MCF 10A (cell line): ENCODE results near the gene CDYL. TPM values are rescaled to one million over a fixed set of nuclear protein-coding genes. Genes with fewer than 3 reads are reported as not detected.

Experiments
- BruUV-seq: library from RNA; stranded (reverse); fragments of 400-500 nt; replicated peaks from 2 replicates; lab custom pipeline; 2021; lab: Mats Ljungman, UMichigan
- CTCF ChIA-PET: fragments of 300-600 bp; sonication (Branson Sonifier 250); formaldehyde crosslinking; extraction: SDS; loops from one replicate; lab custom pipeline; 2021; ENCODE audit warnings: antibody characterized with exemption, inconsistent platforms; lab: Yijun Ruan, JAX
- POLR2A ChIA-PET: fragments of 300-600, 350-650 bp; sonication (Branson Sonifier 250); formaldehyde crosslinking; extraction: SDS; loops from one replicate; lab custom pipeline; 2020; ENCODE audit warnings: antibody characterized with exemption, inconsistent platforms; lab: Yijun Ruan, JAX
- DNase-seq: peaks from one replicate; pipeline ENCODE4 v3.0.0-alpha.2; 2018; ENCODE audit not compliant: unreplicated experiment
- H3K27ac Mint-ChIP-seq: one replicate; pipeline ENCODE4 v1.8.0; 2022; ENCODE audit warnings: mild to moderate bottlenecking, low read depth, mixed read lengths; ENCODE audit not compliant: unreplicated experiment
- H3K27me3 Mint-ChIP-seq: one replicate; pipeline ENCODE4 v1.8.0; 2022; ENCODE audit warnings: mixed read lengths; ENCODE audit not compliant: insufficient read depth, unreplicated experiment
- H3K36me3 Mint-ChIP-seq: one replicate; pipeline ENCODE4 v1.8.0; 2022; ENCODE audit warnings: mild to moderate bottlenecking, moderate library complexity, mixed read lengths; ENCODE audit not compliant: insufficient read depth, unreplicated experiment
- H3K4me1 Mint-ChIP-seq: one replicate; pipeline ENCODE4 v1.8.0; 2022; ENCODE audit warnings: mixed read lengths; ENCODE audit not compliant: insufficient read depth, unreplicated experiment
- H3K4me3 Mint-ChIP-seq: one replicate; pipeline ENCODE4 v1.8.0; 2022; ENCODE audit warnings: mild to moderate bottlenecking, moderate library complexity, mixed read lengths; ENCODE audit not compliant: unreplicated experiment
- H3K9me3 Mint-ChIP-seq: one replicate; pipeline ENCODE4 v1.8.0; 2022; ENCODE audit warnings: mixed read lengths; ENCODE audit not compliant: unreplicated experiment
- CTCF ChIP-seq: fragments of 200-600 bp; IDR thresholded peaks from one replicate; pipeline ENCODE4 v1.8.0; 2022; ENCODE audit warnings: antibody characterized with exemption, mild to moderate bottlenecking; ENCODE audit not compliant: unreplicated experiment
- intact Hi-C: fragments of 100-400 bp; cut with micrococcal nuclease; formaldehyde crosslinking; loops from 2 replicates; pipeline ENCODE4 v1.14.1; 2022
- total RNA-seq: library from RNA; stranded (reverse); gene quantifications from 2 replicates; pipeline ENCODE4 v1.2.3, GENCODE V29; 2022

Gene CDYL
- total RNA-seq, 1 experiment from 2014 or later, result 48.9 TPM

GRCh38 chr6:4958624-4959023 is 182.4 kb downstream of the CDYL start:
- Mint-ChIP-seq H3K4me1 (no peaks in the 10 kb centered on the region), H3K4me3 (no peak overlapping the region), H3K36me3 (peaks cover 10% of the 10 kb centered on the region), H3K27ac (no peak overlapping the region), H3K27me3 (no peaks in the 10 kb centered on the region), H3K9me3 (no peaks in the 10 kb centered on the region)
- DNase-seq, result no peak
- no TSS peak for BruUV-seq
- intact Hi-C loops, result no loop called here
- POLR2A ChIA-PET, result interaction anchor here (0.6 kb wide), 1 partner anchor 169 kb away, joined by 4 read pairs; no protein-coding TSS in a partner anchor
- no peak for TF ChIP-seq CTCF
- CTCF ChIA-PET, result no interaction called here

- ChIA-PET CTCF (no interaction called here), POLR2A (interaction anchor here (1.0 kb wide), 2 partner anchors 13 to 20 kb away, joined by 3 read pairs; no protein-coding TSS in a partner anchor)
- DNase-seq, result no peak
- no peaks in the 10 kb centered on the region for H3K27me3 Mint-ChIP-seq
- TF ChIP-seq CTCF, result no peak
- no peak overlapping the region for H3K4me3 Mint-ChIP-seq
- H3K4me1 Mint-ChIP-seq, result no peaks in the 10 kb centered on the region
- H3K36me3 Mint-ChIP-seq, result no peaks in the 10 kb centered on the region
- intact Hi-C loops, result no loop called here
- no peak overlapping the region for H3K27ac Mint-ChIP-seq
- H3K9me3 Mint-ChIP-seq, result no peaks in the 10 kb centered on the region
- BruUV-seq, result no TSS peak
Observed at GRCh38 chr6:4961322-4962168, 185.3 kb downstream of the CDYL start.

DNA sequence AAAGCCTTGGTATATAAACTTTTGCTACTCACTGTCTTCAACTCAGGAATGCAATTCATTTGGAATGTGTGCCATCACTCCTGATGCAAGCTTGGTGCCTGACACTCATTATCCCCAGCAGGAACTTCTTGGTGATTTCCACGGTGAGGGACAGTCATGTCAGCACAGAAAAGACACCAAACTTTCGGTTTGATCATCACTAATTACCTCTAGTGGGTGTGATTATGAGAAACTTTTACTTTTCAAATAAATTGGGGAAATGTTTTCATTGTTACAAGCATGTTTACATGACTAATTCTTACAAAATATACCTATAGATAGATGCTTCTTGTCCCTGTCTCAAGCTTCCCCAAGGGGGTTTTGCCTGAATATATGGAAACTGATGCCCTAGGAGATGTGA is 186.7 kb downstream of the CDYL start:
- CTCF ChIA-PET, result interaction anchor here (0.6 kb wide), 1 partner anchor 30 kb away, joined by 4 read pairs; no protein-coding TSS in a partner anchor
- no peak for DNase-seq
- Mint-ChIP-seq H3K27me3 (no peaks in the 10 kb centered on the region), H3K36me3 (no peaks in the 10 kb centered on the region), H3K27ac (no peak overlapping the region), H3K4me1 (no peaks in the 10 kb centered on the region), H3K4me3 (no peak overlapping the region), H3K9me3 (no peaks in the 10 kb centered on the region)
- no peak for TF ChIP-seq CTCF
- POLR2A ChIA-PET, result no interaction called here
- intact Hi-C loops, result no loop called here
- no TSS peak for BruUV-seq

DNA sequence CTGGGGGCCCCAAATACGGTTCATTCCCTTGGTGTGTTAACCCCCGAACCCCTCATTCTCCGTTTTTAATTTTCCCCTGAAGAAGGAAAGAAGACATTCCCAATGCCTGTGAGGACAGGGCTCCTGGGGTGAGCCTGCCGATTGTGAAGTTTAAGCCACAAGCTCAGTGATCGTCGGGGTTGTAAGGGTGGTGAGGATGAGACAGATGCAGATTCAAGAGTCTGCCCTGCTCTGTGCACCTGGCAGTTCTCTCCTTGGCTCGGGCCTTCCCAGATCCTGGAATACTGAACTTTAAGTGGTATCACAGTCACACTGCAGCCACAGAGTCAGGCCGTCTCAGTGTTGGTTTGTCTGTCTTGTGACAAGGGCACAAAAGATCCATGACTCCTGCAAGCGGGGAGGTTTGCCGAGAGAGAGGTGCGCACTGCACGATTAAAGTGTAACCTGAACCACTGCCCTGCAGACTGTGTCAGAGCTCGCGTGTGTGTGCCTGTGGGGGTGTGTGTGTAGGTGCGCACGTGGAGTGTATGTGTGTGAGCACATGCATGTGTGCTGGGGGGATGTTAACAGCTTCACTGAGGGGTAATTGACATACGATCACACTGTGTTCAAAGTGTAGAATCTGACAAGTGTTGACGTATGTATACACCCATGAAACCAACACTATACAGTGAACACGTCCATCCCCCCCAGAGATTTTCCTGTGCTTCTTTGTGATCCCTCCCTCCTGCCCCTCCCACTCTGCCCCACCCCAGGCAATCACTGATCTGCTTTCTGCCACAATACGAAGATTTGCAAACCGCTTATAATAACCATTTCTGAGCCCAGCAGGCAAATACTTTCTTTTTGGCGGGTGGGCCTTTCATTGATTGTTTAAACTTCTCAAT is 188.7 kb downstream of the CDYL start:
- Mint-ChIP-seq H3K4me3 (no peak overlapping the region), H3K4me1 (no peaks in the 10 kb centered on the region), H3K27ac (no peak overlapping the region), H3K36me3 (no peaks in the 10 kb centered on the region), H3K27me3 (no peaks in the 10 kb centered on the region), H3K9me3 (no peaks in the 10 kb centered on the region)
- ChIA-PET CTCF (interaction anchor here (0.7 kb wide), 2 partner anchors 506 to 529 kb away, joined by 3 to 4 read pairs; no protein-coding TSS in a partner anchor), POLR2A (no interaction called here)
- intact Hi-C loops, result no loop called here
- BruUV-seq, result no TSS peak
- no peak for DNase-seq
- no peak for TF ChIP-seq CTCF
